Activated CD4-positive, CD25-positive, alpha-beta regulatory T cell (primary cell): Measurements from ENCODE around the gene FAM81A.
"Not testable (repeated sequence)": the region's sequence is repeated elsewhere in the genome, so short reads cannot be mapped to it uniquely, and the experiment has no call there.

Experiments
- DNase-seq, 4 experiments: peaks; one replicate each; lab custom pipeline; 2025; lab: John Stamatoyannopoulos, UW

The FAM81A gene

DNA sequence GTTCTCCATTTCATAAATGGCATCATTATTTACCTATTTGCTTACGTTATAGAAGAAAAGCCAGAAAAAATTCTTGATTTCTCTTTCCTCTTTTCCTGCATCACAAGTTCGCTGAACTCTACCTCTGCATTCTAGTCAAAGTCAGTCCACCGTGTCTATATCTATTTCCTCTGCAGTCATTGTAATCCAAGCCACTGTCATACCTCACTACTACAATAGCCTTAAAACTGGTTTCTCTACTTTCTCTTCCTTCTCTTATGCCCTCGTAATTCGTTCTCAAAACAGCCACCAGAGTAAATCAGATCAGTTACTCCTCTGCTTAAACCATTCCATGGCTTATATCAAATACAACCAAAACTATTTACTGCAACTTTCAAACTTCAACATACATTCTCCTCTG is 13.4 kb upstream of the FAM81A start:
- DNase-seq: no peak

DNA sequence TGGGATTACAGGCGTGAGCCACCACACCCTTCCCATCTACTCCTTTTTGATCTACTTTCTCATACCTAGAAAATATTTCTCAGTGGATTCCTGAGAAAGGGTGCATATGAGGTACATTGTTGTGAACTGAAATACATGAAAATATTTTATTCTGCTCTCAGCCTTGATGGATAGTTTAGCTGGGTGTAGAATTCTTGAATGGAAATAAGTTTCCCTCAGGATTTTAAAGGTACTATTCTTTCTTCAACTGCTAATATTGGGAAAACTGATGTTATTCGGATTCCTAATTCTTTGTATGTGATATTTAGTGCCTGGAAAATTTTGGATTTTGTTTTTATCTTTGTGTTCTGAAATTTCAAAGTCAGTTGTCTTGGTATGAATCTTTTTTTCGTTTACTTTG is 9.1 kb upstream of the FAM81A start:
- not testable (repeated sequence) for DNase-seq

DNA sequence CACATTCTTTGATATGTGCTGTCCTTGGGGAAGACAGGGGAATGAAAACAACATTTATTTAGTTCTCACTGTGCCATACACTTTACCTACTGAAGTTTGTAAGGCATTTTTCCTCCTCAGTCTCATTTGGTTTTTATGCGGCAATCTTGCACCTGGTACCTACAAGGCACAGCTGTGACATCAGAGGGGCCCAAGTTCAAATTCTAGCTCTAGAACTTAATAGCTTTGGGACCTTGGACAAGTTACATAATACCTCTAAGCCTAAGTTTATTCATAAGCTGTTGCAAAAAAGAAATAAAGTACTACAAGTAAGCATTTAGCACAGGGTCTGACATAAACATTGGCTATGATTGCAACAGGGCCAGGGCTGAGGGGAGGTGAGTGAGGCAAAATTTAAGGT is 5.6 kb upstream of the FAM81A start:
- DNase-seq: no peak

DNA sequence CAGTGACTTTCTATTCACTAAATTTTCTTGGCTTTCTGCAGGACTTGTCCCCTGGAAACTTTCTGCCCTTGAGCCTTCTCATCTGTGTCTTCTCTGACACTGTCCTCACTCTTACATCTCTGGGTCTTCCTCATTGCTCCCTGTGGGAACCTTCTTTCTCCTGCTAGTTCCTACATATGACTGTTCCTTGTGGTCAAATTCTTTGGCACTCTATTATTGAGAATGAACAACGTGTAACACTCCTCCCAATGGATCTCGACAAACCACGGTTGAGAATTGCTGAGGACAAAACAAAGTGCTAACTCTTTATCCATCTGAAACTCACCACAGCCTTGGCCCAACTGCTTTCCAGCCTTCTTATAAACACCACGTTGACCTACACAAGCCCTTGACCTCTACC is 3.5 kb upstream of the FAM81A start:
- no peak for DNase-seq

DNA sequence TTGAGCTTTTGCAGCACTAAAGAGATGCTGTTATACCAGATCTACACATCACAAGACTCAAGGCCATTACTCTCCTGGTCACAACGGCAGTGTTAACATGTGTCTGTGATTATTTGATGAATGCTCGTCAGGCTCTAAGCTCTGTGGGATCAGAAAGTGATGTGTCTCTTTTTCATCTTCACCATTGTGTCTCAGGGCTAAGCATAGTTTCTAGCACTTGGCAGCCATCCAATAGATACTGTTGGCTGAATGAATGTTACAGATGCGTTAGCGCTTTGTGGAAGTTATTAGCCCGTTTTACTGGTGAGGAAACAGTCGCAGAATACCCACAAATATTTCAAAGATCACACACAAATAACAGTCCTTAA is 1.2 kb upstream of the FAM81A start:
- no peak for DNase-seq

DNA sequence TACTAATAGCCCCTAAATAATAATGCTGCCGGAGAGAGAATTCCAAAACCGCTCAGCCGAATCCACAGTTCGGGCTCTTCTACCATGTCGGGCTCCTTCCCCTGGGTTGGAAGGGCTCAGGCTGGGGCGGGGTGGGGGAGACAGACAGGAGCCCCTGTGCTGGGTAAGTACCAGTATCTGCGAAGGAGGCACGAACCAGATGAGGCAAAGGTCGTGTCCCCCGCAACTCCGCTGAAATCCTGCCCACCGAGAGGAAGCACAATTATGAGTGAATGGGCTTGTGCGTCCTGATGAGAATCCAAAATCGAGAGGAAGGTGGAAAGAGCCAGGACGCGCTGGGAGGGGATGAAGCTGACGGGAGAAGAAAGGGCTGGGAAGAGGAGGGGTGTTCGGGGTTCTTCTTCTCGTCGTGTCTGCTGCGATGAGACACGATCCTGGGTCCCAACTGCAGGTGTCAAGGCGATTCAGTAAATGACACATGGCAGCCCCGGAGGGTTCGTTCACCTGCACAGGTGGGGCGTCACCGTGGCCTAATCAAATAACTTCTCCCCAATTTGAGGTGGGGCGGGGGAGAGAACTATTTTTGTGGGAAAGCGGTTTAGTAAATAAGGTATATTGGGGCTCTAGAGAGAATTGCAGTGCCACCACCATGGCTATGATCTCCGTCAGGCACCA is 707 bp upstream of the FAM81A start:
- DNase-seq: no peak

DNA sequence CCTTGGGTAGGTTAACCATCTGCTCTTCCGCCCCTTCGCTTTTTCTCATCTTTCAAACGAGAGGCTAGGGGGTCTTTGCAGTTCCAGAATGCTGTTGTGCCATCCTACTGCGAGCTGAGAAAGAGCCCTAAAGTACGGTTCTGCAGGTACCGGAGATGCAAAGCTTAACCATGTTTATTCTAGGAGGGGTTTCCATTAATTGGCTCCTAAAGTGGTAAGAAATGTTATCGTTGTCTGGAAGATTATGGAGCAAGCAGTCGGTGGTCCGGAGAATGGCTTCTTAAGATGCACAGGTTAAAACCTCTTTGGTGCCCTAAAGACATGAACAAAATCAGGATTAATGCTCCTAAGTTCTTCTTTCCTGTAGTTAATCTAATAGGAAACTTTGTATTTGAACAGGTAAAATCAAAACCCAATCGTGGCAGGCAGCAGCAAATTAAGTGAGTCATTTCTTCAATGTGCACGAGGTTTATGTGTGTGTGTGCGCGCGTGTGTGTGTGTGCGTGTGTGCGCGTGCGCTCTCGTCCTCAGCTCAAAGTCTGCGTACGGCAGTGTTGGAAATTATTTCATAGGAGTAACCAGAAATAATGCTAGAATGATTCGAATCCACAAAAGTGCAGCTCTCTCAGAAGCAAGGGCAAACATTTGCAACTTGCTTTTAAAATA is 772 bp downstream of the FAM81A start:
- no peak for DNase-seq

DNA sequence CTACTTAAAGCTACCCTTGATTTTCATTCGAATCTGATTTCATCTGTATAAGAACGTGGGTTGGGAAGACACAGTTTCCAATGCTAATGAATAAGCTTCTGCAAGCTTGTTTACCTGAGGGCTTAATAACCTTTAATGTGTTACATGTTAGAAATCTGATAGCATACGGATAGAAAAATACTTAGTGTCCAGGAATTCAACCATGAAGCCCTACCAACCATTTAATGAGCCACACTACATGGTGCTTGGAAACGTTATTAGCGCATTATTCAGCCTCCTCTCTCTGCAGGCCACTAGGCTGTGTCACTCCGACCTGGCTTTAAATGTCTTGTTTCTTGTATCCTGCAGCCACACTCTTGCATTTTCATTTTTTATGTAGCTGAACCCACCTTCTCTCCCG is 1.6 kb downstream of the FAM81A start:
- DNase-seq: no peak

DNA sequence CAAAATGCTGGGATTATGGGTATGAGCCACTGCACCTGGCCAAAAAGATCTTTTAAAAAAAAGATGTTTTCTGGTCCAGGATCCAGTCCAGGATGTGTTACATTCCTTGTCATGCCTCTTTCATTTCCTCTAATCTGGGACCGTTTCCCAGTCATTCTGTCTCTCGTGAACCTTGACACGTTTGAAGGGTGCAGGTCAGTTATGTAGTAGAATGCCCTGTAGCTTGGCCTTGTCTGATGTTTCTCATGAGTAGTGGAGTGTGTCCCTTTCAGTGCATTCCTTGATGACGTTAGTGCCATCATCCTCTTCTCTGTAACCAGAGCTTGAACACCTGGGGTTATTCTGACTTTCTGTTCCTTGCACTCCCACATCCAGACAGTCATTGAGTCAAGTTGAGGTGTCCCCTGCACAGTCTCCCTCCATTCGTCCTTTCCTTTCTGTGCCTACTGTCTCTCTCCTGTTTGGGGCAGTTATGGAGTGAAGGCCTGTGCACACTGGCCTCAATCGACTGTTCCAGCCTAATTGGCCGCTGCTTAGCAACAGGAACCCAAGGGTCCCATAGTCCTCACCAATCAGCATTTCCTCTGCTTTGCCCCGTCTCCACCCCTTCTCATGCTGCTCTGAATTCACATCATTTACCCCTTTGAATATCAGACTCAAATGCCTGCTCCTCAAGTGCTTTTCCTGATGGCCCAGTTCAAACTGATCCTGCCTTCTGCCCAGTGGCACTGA is 5.5 kb downstream of the FAM81A start:
- DNase-seq: no peak

DNA sequence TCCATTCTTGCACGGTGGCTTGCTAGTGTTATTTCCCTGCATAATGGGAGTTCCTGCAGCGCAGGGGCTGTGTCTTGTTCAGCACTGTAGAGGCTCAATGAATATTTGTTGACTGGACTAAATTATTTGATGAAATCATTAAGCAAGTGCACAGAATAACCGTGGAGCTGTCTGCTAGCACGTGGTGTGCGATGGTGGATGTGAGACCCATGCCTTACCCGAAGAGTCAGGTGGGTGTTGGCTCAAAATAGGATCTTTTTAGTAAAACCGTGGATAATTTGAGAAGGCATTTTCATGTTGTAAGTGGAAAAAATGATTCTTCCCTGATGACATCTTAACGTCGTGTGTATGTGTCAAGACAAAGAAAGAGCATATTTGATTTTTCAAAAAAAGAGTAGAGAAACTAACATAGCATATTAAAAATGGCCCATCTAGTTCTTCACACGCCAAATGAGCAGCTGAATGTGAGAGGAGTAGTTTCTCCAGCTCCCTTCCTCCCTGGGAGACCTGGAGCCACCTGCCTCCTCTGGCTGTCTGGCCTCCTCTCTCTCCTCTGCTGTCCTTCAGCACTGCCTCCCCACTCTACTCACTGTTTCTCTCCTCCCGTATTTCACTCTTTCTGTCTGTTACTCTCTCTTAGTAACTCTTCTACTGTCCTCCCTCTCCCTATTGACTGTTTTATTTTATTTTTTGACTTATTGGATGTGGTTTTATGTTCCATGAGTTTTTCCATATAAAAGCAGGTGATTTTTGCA is 6.3 kb downstream of the FAM81A start:
- no peak for DNase-seq

DNA sequence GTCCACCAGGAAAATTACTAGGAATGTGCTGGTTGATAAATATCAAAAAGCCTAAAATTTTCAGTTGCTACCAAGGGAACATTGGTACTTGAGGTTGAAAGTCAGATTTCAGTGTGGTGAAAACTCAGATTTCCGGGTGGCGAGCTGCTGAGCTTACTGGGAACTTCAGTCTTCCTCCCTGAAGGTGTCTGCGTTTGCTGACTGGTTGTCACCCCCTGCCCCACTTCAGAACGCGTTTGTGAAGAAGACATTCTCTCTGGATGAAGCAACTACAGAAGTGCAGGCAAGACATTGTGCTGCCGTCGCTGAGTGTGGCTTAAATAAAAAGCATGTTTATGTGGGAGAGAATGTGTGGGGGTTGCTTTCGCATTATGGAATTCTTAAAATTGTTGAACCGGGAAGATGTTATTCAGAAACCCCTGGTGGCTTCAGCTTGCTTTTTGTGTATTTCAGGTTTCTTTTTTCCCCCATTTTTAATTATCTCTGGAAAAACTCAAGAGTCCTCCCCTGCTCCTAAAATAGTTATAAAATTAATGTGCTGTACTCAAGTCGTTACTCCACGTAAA is 7.1 kb downstream of the FAM81A start:
- no peak for DNase-seq

DNA sequence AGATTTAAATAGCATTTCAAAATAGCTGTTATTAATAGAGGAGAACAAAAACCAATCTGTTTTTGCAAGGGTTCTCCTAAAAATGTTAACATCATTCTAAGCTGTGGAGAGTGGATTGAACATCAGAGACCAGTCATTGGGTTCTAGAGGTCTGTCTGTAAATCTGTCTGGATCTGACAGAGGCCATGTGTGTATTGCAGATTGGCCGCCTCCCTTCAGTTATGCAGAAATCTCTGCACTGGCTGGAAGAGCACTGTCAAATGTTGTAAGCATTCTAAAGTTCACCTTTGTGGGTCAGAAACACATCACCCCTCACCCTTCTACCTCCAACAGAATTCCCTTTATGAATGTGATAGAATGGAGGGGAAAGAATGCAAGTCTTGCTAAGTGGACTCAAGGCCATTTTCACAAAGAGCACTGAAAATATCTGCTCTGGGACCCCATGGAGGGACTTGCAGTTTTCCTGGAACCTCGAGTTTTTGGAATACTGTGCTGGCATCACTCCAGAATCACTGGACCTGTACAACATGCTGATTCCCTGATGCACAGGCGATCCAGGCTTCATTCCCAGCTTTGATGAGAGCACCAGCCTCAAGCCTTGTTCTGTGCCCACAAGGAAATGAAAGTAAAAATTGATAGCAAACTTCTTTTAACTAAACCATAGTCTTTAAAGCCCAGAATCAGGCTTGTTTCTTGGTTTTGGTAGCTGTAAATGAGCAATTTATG is 8.4 kb downstream of the FAM81A start:
- DNase-seq: no peak

DNA sequence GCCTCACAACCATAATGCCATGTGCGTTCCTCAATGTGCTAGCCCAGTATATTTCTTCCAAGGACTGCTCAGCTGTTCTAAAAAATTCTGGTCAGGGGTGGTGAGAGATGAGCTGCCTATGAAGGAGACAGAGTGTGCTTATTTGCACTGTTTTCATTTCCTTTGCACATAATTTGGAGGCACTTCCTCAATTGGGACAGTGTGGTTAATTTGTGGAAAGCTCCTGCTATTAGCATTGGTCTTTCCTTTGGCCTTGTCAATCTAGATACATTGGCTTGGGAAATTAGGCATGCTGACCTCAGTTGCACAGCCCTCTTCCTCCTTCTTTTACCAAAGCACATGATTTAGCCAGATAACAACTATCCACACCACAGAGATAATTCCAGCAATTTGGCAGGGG is 9.4 kb downstream of the FAM81A start:
- DNase-seq: no peak

DNA sequence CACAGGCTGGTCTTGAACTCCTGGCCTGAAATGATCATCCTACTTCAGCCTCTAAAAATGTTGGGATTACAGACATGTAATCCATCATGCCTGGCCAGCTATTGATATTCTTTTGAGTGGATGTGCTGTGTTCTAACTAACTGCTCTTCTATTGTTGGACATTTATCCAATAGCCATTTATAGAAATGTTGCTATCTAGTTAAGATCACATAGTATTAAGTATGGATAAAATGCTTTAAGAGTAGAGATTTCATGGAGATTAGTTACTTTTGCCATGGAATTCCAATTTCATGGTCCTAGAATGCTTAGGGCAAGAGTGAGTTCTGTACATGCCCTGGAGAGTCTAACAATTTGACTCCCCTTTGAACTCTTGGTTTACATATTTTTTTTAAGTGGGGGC is 10.9 kb downstream of the FAM81A start:
- DNase-seq: no peak

DNA sequence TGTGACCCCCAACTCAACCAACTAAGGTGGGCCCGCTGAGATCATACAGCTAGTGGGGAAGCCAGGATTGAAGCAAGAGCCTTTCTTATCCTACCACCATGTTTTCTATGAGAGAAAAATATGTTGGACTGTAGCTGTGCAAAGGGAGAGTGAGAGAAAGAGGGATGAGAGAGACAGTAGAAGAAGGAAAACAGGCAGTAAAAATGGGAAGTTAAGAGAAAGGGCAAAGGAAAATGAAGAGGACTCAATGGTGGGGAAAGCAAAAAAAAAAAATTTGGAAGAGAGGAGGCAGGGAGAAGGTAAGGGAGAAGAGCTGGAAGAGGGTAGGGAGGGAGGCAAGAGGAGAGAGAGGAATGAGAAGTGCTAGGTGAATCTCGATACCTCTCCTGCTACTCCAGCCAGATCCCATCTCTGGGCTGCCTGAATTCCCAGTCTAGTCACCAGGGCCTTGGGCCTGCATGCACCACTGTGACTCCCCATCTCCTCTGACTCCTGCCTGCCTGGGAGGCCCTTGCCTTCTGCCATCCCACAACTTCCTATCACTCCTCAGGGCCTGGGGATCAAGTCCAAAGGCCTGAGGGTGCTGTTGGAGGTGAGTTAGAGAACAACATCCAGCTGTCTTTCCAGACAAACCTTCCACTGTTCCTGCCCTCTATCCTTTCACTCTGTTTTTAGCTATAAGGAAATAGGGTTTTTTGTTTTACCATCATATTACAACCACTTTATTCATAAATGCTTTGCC is 15.7 kb downstream of the FAM81A start:
- no peak for DNase-seq

DNA sequence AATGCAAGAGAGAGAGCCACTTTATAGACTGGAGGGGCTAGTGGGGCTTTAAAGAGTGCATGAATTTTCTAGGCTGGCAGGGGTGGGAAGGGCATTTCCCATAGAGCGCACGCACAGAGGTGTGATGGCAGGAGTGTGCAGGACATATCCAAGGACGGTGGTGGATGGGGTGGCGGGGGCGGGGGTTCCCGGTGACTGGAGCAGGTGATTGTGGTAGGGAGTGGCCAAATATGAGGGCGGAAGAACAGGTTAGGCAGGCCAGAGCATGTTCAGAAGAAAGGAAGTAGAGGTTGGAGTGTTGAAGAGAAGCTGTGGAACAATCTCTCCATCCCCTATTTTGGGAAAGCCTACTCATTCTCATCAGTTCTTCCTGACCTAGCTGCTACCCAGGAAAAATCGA is 18.1 kb downstream of the FAM81A start:
- DNase-seq: no peak

DNA sequence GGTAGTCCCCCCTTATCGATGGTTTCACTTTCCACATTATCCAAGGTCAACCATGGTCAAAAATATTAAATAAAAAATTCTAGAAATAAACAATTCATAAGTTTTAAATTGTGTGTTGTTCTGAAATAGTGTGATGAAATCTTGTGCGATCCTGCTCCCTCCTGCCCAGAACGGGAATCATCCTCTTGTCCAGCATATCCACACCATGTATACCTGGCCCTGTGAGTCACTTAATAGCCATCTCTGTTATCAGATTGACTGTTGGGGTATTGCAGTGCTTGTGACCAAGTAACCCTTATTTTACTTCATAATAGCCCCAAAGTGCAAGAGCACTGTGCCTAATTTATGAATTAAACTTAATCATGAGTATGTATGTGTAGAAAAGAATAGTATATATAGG is 19.1 kb downstream of the FAM81A start:
- DNase-seq: no peak

DNA sequence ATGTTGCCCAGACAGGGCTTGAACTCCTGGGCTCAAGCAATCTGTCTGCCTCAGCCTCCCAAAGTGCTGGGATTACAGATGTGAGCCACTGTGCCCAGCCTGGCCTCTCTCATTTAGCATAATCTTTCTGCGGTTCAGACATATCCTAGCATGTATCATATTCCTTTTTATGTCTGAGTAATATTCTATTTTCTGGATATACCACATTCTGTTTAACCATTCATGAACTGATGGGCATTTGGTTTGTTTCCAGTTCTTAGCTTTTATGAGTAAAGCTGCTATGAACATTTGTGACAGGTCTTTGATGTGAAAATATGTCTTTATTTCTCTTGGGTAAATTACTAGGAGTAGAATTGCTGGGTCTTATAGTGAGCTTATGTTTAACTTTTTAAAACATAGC is 23.5 kb downstream of the FAM81A start:
- DNase-seq: no peak

DNA sequence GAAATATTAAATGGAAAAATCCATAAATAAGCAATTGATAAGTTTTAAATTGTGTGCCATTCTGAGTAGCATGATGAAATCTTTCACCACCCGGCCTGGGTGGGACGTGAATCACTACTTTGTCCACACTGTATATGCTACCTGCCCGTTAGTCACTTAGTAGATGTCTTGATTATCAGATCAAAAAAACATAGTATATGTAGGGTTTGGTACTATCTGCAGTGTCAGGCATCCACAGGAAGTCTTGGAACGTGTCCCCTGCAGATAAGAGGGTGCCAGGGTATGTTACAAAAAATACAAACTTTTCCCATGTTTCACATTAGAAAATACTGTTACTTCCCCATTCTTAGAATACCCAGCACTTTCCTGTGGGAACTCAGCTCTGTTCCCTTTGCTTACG is 35.2 kb downstream of the FAM81A start:
- DNase-seq: no peak

DNA sequence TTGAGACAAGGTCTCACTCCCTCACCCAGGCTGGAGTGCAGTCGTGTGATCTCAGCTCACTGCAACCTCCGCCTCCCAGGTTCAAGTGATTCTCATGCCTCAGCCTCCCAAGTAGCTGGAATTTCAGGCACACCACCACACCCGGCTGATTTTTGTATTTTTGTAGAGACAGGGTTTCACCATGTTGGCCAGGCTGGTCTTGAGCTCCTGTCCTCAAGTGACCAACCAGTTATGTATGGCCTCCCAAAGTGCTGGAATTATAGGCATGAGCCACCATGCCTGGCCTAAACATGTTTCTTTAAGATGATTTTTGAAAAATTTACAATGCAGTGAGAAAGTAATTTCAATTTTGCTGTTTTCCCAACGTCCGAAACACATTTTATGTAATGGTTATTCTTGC is 37.2 kb downstream of the FAM81A start:
- not testable (repeated sequence) for DNase-seq

DNA sequence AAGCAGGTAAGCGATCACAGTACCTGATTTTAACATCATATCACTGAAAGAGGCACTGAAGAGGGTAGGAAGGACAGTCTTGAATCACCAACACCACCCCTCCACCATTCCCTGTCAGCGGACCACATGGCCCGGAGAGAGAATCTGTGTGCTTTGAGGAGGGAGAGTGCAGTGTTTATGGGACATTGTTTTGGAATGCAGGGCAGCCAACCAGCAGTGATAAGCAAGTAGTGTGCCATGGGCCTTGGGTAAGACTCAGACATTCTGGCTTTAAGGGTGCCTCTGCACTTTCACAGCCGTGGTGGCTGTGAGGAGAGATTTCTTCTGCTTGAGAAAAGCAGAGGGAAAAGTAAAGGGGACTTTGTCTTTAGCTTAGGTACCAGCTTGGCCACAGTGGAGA is 46.4 kb downstream of the FAM81A start:
- no peak for DNase-seq
